GM10266 (cell line): Measurements from ENCODE around the gene B4GALNT3.

Experiments used
- DNase-seq: peaks from one replicate; pipeline ENCODE4 v3.0.0; 2012; ENCODE audit errors: extremely low spot score
- TF ChIP-seq, protein P1 (sequence below): IDR thresholded peaks from 2 replicates; pipeline ENCODE4 v1.5.1; 2012; ENCODE audit warnings: mild to moderate bottlenecking, low read depth; ENCODE audit not compliant: control insufficient read depth, insufficient read depth; ENCODE audit errors: missing control alignments

The B4GALNT3 gene

DNA sequence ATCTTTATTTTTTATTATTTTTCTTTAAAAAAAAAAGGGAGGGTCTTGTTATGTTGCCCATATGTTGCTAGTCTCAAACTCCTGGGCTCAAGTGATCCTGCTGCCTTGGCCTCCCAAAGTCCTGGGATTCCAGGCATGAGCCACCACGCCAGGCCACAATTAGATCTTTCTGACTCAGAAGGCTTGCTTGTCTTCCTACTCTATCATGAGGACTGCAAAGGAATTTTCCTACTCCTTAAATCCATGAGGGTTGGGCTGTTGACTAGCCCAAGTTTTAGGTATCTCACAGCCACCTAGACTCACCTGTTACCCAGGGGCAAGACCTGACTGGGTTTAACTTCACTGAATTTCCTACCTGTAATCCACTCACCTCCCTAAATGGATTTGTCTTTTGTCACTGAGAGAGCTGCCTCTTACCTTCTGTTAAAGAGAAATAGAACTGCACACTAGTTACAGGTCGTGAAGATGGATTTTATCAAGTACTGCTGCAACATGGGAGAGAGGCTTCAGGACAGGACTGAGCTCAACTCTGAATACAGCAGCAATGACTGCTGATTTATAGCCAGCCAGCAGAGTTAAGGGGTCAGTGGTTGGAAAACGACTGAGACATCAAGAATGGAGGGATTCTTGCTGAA is 72.3 kb downstream of the B4GALNT3 start:
- TF ChIP-seq, protein P1, sequence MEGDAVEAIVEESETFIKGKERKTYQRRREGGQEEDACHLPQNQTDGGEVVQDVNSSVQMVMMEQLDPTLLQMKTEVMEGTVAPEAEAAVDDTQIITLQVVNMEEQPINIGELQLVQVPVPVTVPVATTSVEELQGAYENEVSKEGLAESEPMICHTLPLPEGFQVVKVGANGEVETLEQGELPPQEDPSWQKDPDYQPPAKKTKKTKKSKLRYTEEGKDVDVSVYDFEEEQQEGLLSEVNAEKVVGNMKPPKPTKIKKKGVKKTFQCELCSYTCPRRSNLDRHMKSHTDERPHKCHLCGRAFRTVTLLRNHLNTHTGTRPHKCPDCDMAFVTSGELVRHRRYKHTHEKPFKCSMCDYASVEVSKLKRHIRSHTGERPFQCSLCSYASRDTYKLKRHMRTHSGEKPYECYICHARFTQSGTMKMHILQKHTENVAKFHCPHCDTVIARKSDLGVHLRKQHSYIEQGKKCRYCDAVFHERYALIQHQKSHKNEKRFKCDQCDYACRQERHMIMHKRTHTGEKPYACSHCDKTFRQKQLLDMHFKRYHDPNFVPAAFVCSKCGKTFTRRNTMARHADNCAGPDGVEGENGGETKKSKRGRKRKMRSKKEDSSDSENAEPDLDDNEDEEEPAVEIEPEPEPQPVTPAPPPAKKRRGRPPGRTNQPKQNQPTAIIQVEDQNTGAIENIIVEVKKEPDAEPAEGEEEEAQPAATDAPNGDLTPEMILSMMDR: no peak
- DNase-seq: no peak

DNA sequence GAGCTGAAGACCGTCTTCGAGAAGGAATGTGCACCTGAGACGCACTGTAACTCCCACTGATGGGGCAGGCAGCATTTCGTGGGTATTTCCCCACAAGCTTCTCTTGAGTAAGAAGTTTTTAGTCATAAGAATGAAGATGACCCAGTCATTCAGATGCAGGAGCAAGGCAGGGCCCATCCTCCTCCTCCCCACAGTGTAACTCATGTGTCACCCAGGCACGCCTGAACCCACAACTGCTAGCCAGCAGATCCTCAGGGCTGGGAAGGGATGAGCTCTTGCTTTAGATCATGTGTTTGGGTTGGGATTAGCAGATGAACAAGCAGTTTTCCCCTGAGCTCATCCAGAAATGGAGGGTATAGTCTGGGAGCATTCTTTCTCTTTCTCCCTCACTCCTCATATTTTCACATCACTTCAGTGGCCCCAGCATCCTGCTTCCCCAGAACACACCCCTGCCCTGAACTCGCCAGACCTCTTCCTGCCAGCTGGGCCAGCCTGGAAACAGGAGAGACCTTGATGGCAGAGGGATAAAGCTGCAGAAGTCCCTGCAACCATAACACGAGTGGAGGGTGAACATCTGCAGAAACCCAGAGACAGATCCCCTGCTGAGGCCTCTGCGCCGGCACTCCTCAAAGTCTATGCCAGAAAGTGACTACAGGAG is 73.3 kb downstream of the B4GALNT3 start:
- TF ChIP-seq, protein P1: no peak
- no peak for DNase-seq

DNA sequence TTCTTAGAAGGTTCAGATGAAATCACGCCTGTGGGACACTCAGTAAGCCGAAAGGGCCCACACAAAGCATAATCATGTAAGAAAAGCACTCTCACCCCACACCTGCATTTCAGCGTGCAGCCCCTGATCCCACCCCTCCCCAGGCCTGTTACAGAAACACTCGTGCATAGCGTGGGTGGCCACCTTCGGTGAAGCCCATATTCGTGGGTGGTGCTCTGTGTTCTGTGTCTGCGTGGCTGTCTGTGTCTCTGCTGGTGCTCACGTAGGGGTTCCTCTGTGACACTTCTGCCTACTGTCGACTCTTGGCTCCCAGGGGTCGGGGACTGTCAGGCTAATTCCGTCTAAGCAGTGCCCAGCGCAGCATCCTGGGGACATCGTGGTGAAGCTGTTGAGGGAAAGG is 74.0 kb downstream of the B4GALNT3 start:
- no peak for DNase-seq
- TF ChIP-seq, protein P1: no peak

DNA sequence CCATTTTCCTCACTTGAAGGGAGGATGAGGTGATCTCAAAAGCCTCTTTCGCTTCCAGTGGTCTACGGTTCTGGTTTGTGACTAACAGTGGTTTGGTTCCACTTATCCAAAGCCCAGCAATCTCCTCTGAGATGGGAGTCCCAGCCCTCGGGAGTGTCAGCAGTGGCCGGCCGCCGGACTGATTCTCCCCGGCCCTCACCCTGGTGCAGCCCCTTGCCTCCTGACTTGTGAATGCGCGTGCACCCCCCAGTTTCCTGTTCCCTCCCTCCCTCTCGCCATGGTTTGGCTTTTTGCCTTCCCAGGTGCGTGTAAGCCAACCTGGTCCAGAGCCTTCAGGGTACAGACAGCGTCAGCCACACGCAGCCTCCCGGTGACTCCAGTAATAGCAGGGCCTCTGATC is 74.5 kb downstream of the B4GALNT3 start:
- no peak for DNase-seq
- TF ChIP-seq, protein P1: no peak

DNA sequence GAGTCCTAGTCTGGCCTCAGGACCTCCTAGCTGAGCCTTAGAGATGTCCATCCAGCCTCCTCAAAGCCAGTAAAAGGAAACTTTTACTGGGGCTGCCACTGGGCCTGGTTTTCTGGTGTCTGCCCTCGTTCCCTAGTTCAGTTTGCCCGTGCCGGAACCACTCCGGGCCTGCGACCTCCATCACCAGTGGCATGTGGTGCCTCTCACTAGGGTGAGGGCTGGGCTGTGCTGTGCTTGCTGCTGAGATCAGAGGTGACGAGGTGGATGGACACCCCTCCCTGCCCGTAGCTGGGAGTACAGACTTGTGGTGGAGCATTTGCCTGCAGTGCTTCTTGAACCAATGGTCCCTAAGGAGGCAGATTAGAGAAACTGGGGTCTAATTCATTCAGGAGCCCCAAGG is 75.7 kb downstream of the B4GALNT3 start:
- TF ChIP-seq, protein P1: no peak
- DNase-seq: no peak

DNA sequence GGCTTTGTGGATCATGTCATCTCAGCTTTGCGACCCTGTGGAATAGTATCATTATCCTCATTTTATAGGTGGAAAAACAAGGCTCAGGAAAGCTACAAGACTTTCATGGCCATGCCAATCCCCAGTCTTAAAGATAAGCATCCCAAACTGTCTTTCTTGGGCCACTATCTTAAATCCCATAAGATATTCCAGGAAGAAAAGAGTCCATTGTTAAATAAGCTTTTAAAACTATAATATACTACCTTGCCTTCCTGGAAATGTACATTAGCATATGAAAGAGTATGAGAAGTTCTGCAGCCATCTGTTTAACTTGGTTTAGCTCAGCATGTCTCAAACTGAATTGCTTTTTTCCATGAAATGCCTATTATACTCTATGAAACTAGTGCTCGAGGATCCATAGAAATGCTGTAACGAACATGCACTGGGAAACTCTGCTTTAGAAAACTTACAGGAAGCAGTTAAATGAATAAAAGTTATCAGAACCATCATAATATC is 77.1 kb downstream of the B4GALNT3 start:
- no peak for DNase-seq

More for the DNA sequence above, 77.1 kb downstream of the B4GALNT3 start:
- TF ChIP-seq, protein P1: no peak
